ENCODE results near the gene LRATD1. TPM values are rescaled to one million over a fixed set of nuclear protein-coding genes. Genes with fewer than 3 reads are reported as not detected.

The LRATD1 gene, protein sequence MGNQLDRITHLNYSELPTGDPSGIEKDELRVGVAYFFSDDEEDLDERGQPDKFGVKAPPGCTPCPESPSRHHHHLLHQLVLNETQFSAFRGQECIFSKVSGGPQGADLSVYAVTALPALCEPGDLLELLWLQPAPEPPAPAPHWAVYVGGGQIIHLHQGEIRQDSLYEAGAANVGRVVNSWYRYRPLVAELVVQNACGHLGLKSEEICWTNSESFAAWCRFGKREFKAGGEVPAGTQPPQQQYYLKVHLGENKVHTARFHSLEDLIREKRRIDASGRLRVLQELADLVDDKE
- total RNA-seq (2022; extraction: Qiagen RNA extraction) = 0.06 to 0.11 TPM (median 0.09 TPM) in 5 replicates

DNA sequence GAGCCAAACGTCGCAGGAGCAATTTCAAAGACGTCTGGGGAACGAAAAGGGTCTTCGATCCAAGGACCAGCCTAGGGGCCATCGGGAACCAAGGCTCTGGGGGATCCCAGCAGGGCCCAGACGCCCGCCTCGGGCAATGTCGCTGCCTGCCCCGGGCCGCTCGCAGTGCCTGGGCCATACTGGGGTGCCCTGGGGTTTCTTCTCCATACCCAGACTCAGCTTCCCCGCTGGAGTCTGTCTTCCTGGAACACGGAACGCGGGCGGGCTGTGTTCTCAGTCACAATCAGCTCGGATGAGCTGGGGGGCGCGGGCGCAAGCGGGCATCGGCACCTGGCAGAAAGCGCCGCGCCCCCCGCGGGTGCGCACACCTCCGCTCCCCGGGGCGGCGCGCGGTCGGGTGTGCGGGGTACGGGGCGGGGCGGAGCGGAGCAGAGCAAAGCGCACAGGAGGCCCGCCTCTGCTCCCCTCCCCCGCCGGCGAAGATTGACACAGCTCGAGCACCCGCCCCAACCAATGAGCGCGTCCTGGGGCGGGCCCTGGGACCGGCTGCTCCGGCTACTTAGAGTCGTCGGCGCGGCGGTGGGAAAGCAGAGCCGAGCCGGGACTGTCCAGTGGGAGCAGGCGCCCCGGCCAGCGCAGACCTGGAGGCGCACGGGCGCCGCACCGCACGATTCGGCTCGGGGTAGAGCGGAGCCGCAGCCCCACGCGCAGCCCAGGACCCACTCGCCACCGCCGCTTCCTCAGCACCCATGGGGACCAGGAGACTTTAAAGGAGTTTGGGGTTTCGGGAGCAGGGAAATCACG is at the start of gene LRATD1:
Gene LRATD1 (plus strand): TSS at position 585 of the 804 bp plus-strand sequence. CDS start 1,263 bp downstream, outside the sequence.

All from A549 treated with dexamethasone at 1 μM for 4 hours (cell line).